ENCODE measurements around the gene SARS1.

DNA sequence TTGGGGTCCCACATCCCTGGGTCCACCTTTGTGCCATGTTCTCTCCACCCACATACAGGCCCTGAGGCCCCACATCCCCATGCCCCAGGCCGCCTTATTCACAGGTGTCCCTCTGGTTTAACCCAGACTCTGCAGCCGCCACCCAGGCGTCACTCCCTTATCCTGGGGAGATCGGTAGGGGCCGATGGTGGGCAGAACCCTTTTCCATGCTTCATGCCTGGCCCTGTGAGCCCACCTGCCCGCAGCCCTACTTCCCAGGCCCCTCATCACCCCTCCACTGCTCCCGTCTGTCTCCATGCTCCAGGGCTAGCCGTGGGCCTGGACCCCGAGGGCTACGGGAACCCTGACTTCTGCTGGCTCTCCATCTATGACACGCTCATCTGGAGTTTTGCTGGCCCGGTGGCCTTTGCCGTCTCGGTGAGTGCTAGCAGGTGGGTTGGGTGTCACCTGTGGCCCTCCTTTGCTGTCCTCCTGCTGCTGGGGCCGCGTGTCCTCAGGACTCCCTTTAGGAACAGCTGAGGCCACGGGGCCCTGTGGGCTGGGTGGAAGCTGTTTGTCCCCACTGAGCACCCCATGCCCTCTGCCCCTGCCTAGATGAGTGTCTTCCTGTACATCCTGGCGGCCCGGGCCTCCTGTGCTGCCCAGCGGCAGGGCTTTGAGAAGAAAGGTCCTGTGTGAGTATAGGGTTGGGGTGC, 57.1 kb downstream of the SARS1 start:
- TF ChIP-seq GATA2 (IDR thresholded peaks at IDR 0.05; ENCODE audit: low read depth, low read length) (no peak), GATA3 (IDR thresholded peaks at IDR 0.05; ENCODE audit: low read depth, low read length) (no peak)

All from SH-SY5Y (cell line).